ENCODE results near the gene MOV10L1. TPM values are rescaled to one million over a fixed set of nuclear protein-coding genes. Genes with fewer than 3 reads are reported as not detected.
A peak's percentile ranks its signal among the peaks of the same experiment; 100 is the strongest.

The MOV10L1 gene
- total RNA-seq, 1 donor from 2014 or later, result not detected

GRCh38 chr22:50057278-50058060, 32.3 kb upstream of the MOV10L1 start:
- Mint-ChIP-seq H3K4me1 (peaks cover 25% of the 10 kb centered on the region), H3K27ac (no peak overlapping the region), H3K27me3 (peaks cover 42% of the 10 kb centered on the region), H3K9me3 (peaks cover 7% of the 10 kb centered on the region), H3K4me3 (no peak overlapping the region), H3K36me3 (ENCODE audit: low read depth) (no peaks in the 10 kb centered on the region)
- ATAC-seq (ENCODE audit: low read depth), result no peak
- POLR2A ChIA-PET, result no interaction called here
- no peak for TF ChIP-seq CTCF (IDR thresholded peaks at IDR 0.05)
- no peak for DNase-seq
- intact Hi-C loops (cut with micrococcal nuclease), result no loop called here
- CTCF ChIA-PET, result no interaction called here

- Mint-ChIP-seq H3K4me3 (no peak within 1 kb of the TSS), H3K27me3 (peaks cover 43% of the 10 kb centered on the region)
Measured at GRCh38 chr22:50058061-50058905, 31.5 kb upstream of the MOV10L1 start, which contains the start of gene TTLL8. Gene TTLL8 (minus strand): TSS chr22:50058298.

DNA sequence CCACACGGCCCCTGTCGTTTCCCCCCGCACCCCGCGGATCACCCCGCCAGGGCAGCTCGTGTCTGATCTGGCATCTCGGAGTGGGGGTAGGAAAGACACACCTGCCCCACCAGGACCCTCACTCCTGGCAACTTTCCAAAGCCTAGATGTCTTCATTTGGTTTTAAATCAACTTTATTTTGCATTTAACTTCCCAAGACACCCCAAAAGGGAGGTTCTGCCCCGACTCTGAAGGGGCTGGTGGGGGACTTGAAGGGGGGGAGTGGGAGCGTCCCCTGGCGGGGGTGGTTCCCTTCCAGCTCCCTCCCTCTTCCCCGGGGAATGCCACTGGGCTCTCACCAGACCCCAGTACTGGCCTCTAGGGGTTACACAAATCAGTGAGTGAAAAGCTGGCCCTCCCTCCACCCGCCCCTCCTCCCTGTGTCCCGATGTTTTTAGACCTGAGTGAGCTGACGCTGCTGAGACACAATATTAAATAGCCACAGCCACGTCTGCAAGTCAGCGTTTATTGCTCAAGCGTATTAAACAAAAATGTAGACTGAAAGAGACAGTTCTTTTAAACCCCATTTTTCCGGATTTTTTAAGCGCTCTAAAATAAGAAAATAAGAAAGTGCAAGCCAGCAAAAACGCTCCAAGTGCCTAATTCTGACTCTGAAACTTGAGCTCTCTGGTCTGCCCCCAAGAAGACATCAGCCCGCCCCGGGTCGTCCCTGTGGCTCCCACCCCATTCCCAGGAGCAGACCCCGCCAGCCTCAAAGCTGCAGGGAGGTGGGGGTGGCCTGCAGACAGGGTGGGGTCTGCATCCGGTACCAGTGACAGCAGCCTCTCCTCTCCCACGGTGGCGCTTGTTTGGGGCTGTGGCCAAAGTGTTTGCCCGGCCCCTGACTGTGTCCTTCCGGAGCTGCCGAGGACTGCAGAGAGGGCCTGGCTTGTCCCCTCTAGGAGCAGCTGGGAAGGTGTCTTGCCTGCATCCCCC, 30.6 kb upstream of the MOV10L1 start:
- Mint-ChIP-seq H3K36me3 (ENCODE audit: low read depth) (no peaks in the 10 kb centered on the region), H3K27me3 (peaks cover 38% of the 10 kb centered on the region), H3K4me1 (peaks cover 20% of the 10 kb centered on the region), H3K27ac (no peak overlapping the region), H3K4me3 (no peak overlapping the region), H3K9me3 (no peaks in the 10 kb centered on the region)
- ChIA-PET POLR2A (no interaction called here), CTCF (no interaction called here)
- TF ChIP-seq CTCF (IDR thresholded peaks at IDR 0.05), result no peak
- DNase-seq (no peak), ATAC-seq (ENCODE audit: low read depth) (peak; percentile 21)
- intact Hi-C loops (cut with micrococcal nuclease), result no loop called here

More at GRCh38 chr22:50058061-50058905, 31.5 kb upstream of the MOV10L1 start, which contains the start of gene TTLL8:
- ChIA-PET POLR2A (no interaction called here), CTCF (no interaction called here)
- DNase-seq (no peak), ATAC-seq (ENCODE audit: low read depth) (peak; percentile 21)
- H3K4me1 Mint-ChIP-seq, result peaks cover 25% of the 10 kb centered on the region
- H3K36me3 Mint-ChIP-seq (ENCODE audit: low read depth), result no peaks in the 10 kb centered on the region
- TF ChIP-seq CTCF (IDR thresholded peaks at IDR 0.05), result no peak
- intact Hi-C loops (cut with micrococcal nuclease), result no loop called here
- H3K9me3 Mint-ChIP-seq, result peaks cover 6% of the 10 kb centered on the region
- H3K27ac Mint-ChIP-seq, result no peak within 1 kb of the TSS

DNA sequence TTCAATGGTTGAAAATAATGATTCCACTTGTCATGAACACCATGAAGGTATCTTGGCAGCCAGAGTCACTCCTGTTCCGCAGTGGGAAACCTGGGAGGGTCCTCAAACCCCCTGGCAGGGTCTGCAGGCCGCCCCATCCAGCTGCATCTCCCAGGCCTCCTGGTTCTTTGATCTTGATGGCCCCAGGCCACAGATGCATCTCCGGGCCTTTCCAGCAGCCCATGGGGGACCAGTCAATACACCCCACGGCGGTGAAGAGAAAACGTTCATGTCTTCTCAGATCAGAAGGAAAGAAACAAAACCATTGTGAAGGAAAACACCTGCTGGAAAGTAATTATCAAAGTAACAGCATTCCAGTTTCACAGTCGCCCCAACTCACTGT, 29.9 kb upstream of the MOV10L1 start:
- H3K36me3 Mint-ChIP-seq (ENCODE audit: low read depth), result no peaks in the 10 kb centered on the region
- H3K4me1 Mint-ChIP-seq, result peaks cover 20% of the 10 kb centered on the region
- ATAC-seq (ENCODE audit: low read depth) (no peak), DNase-seq (no peak)
- ChIA-PET CTCF (no interaction called here), POLR2A (no interaction called here)
- no peaks in the 10 kb centered on the region for H3K9me3 Mint-ChIP-seq
- TF ChIP-seq CTCF (IDR thresholded peaks at IDR 0.05), result no peak
- H3K27ac Mint-ChIP-seq, result no peak overlapping the region
- intact Hi-C loops (cut with micrococcal nuclease), result no loop called here
- H3K4me3 Mint-ChIP-seq, result no peak overlapping the region
- H3K27me3 Mint-ChIP-seq, result peaks cover 38% of the 10 kb centered on the region
